C1 segment of cervical spinal cord (tissue), 14 donors: Measurements from ENCODE around the gene SVBP.
A peak's percentile ranks its signal among the peaks of the same experiment; 100 is the strongest.

Source experiments
- DNase-seq, 14 donors: peaks; one replicate each; lab custom pipeline; 2025; lab: John Stamatoyannopoulos, UW

The SVBP gene

GRCh38 chr1:42806593-42806992 is 10.6 kb downstream of the SVBP start:
- no peak for DNase-seq

- peak in 1 of 14 donors; percentile 5 for DNase-seq
These were observed 11.0 kb downstream of the SVBP start for GRCh38 chr1:42806171-42806570.

- no peak for DNase-seq
These were observed 15.2 kb downstream of the SVBP start for GRCh38 chr1:42801832-42802473.

GRCh38 chr1:42797979-42798378 is 19.2 kb downstream of the SVBP start:
- DNase-seq = no peak

GRCh38 chr1:42797414-42797813 is 19.8 kb downstream of the SVBP start:
- no peak for DNase-seq

GRCh38 chr1:42793824-42794223 is 23.4 kb downstream of the SVBP start:
- no peak for DNase-seq

- no peak for DNase-seq
These were observed 29.2 kb downstream of the SVBP start for GRCh38 chr1:42788021-42788420.

- DNase-seq = no peak
These were observed 31.1 kb downstream of the SVBP start for GRCh38 chr1:42786097-42786496.

GRCh38 chr1:42784946-42785693 is 32.1 kb downstream of the SVBP start, which contains the start of gene TMEM269:
Gene TMEM269 (plus strand): TSS chr1:42784991. CDS start chr1:42789894, 4,903 bp downstream.
- peak in 2 of 14 donors; percentile 5 to 17 for DNase-seq

- DNase-seq = no peak
These were observed 32.7 kb downstream of the SVBP start for GRCh38 chr1:42784547-42784945.

GRCh38 chr1:42783092-42783491 is 34.1 kb downstream of the SVBP start:
- no peak for DNase-seq

GRCh38 chr1:42780176-42780575 is 37.0 kb downstream of the SVBP start:
- no peak for DNase-seq

GRCh38 chr1:42779725-42780124 is 37.5 kb downstream of the SVBP start:
- DNase-seq = no peak

GRCh38 chr1:42777852-42778251 is 39.3 kb downstream of the SVBP start:
- DNase-seq = peak in 3 of 14 donors; percentile 2 to 12 (median 3)

- no peak for DNase-seq
These were observed 40.7 kb downstream of the SVBP start for GRCh38 chr1:42776502-42776901.

- no peak for DNase-seq
These were observed 42.2 kb downstream of the SVBP start for GRCh38 chr1:42774928-42775526.

GRCh38 chr1:42773420-42773819 is 43.8 kb downstream of the SVBP start:
- no peak for DNase-seq

GRCh38 chr1:42769811-42770210 is 47.4 kb downstream of the SVBP start:
- DNase-seq = no peak

GRCh38 chr1:42768172-42768571 is 49.0 kb downstream of the SVBP start:
- DNase-seq = no peak

- DNase-seq = peak in 1 of 14 donors; percentile 35
These were observed 49.6 kb downstream of the SVBP start for GRCh38 chr1:42767510-42768000.

GRCh38 chr1:42766741-42767509 is 50.3 kb downstream of the SVBP start, which contains the start of the genes C1orf50 and P3H1:
Gene C1orf50 (plus strand): TSS chr1:42767249. CDS start chr1:42767312, 63 bp downstream.
Gene P3H1 (minus strand): TSS chr1:42767028. CDS start chr1:42766971, 57 bp downstream.
- peak; percentile 85 to 100 (median 98) for DNase-seq
